OCI-LY1 (cell line): ENCODE data around the gene PARVG.

ENCODE experiments used
- H2AFZ ChIP-seq: fragments of 200-600 bp; sonication (generic), shearing (Covaris generic); 2 replicates; pipeline ENCODE4 v1.6.0; 2014; ENCODE audit warnings: antibody characterized with exemption, mild to moderate bottlenecking, low read length
- H3F3A ChIP-seq: fragments of 200-600 bp; sonication (generic), shearing (Covaris generic); 2 replicates; pipeline ENCODE4 v1.6.0; 2014; ENCODE audit warnings: mild to moderate bottlenecking, antibody characterized with exemption, low read length, moderate library complexity; ENCODE audit not compliant: insufficient read depth
- H3K27ac ChIP-seq: fragments of 200-600 bp; sonication (generic); 2 replicates; pipeline ENCODE4 v1.5.1; 2014; ENCODE audit warnings: low read length, mixed run types, mild to moderate bottlenecking, low read depth; ENCODE audit not compliant: poor library complexity, severe bottlenecking
- H3K27me3 ChIP-seq: fragments of 200-600 bp; sonication (generic); 2 replicates; pipeline ENCODE4 v1.6.0; 2014; ENCODE audit warnings: antibody characterized with exemption, mild to moderate bottlenecking, low read length, moderate library complexity; ENCODE audit not compliant: insufficient read depth
- H3K36me3 ChIP-seq: fragments of 200-600 bp; sonication (generic); 2 replicates; pipeline ENCODE4 v1.6.1; 2014; ENCODE audit warnings: mild to moderate bottlenecking, antibody characterized with exemption, low read length, moderate library complexity, mixed read lengths; ENCODE audit not compliant: insufficient read depth
- H3K4me1 ChIP-seq: fragments of 200-600 bp; sonication (generic); 2 replicates; pipeline ENCODE4 v1.5.1; 2014; ENCODE audit warnings: mild to moderate bottlenecking, low read length, moderate library complexity; ENCODE audit not compliant: insufficient read depth, severe bottlenecking
- H3K4me2 ChIP-seq: fragments of 200-600 bp; sonication (generic), shearing (Covaris generic); 2 replicates; pipeline ENCODE4 v1.6.1; 2014; ENCODE audit warnings: low read length
- H3K4me3 ChIP-seq: fragments of 200-600 bp; sonication (generic); 2 replicates; pipeline ENCODE4 v1.5.1; 2014; ENCODE audit warnings: low read length, low read depth, mild to moderate bottlenecking, mixed read lengths; ENCODE audit not compliant: poor library complexity, severe bottlenecking
- H3K79me2 ChIP-seq: fragments of 200-600 bp; shearing (Covaris generic); 2 replicates; pipeline ENCODE4 v1.6.1; 2016; ENCODE audit warnings: mixed run types, low read length, mixed read lengths; ENCODE audit not compliant: insufficient read depth
- H3K9ac ChIP-seq: fragments of 200-600 bp; sonication (generic), shearing (Covaris generic); 2 replicates; pipeline ENCODE4 v1.6.1; 2014; ENCODE audit warnings: mild to moderate bottlenecking, low read length, mixed read lengths
- H3K9me2 ChIP-seq: fragments of 200-600 bp; sonication (generic), shearing (Covaris generic); 2 replicates; pipeline ENCODE4 v1.6.1; 2014; ENCODE audit warnings: low read depth, mild to moderate bottlenecking, low read length, mixed read lengths
- H3K9me3 ChIP-seq: fragments of 200-600 bp; shearing (Covaris generic); 2 replicates; pipeline ENCODE4 v1.6.1; 2014; ENCODE audit warnings: low read length, mixed read lengths
- H4K20me1 ChIP-seq: fragments of 200-600 bp; sonication (generic), shearing (Covaris generic); 2 replicates; pipeline ENCODE4 v1.6.0; 2016; ENCODE audit warnings: mild to moderate bottlenecking, low read length; ENCODE audit not compliant: insufficient read depth
- EZH2 ChIP-seq: fragments of 200-600 bp; sonication (generic), shearing (Covaris generic); IDR thresholded peaks from 2 replicates; pipeline ENCODE4 v1.8.0; 2017; ENCODE audit warnings: borderline replicate concordance, mixed run types, mild to moderate bottlenecking, antibody characterized with exemption, low read length, moderate library complexity, mixed read lengths
- TF ChIP-seq, protein P1 (sequence below): fragments of 200-600 bp; sonication (generic), shearing (Covaris generic); IDR thresholded peaks from 2 replicates; pipeline ENCODE4 v1.5.1; 2017; ENCODE audit warnings: mild to moderate bottlenecking, antibody characterized with exemption, low read length, moderate library complexity, mixed read lengths

PARVG gene

DNA sequence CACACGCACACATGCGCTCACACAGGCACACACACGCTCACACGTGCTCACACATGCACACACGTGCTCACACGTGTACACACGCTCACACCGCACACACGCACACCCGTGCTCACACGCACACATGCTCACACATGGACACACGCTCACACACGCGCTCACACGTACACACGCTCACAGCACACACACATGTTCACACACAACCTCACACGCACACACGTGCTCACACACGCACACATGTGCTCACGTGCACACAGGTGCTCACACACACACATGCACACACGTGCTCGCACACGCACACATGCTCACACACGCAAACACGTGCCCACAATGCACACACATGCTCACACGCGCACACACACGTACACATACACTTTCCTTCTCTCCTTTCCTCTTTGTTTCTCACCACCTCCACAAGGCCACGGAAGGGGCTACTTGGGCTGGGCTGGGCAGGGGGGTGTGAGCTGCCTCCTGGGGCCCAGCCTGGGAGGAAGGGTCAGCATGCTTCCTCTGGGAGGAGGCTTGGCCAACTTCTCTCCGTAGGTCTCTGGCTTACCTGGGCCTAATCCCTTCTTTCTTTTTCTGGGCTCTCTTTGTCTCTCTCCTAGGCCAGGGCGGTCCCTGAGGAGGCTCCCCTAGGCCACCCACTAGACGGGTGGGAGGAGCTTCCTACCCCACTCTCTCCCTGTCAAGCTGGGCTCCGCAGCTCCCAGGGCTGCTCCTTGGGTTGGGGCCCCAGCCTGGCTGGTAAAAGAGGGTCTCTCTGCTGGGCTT lies 34.5 kb upstream of the PARVG start:
- no peaks in the 10 kb centered on the region for H3F3A ChIP-seq
- no peaks in the 10 kb centered on the region for H3K27me3 ChIP-seq
- no peaks in the 10 kb centered on the region for H3K4me1 ChIP-seq
- H3K9me3 ChIP-seq, result no peaks in the 10 kb centered on the region
- no peak overlapping the region for H3K4me3 ChIP-seq
- no peak overlapping the region for H2AFZ ChIP-seq
- TF ChIP-seq, protein P1, sequence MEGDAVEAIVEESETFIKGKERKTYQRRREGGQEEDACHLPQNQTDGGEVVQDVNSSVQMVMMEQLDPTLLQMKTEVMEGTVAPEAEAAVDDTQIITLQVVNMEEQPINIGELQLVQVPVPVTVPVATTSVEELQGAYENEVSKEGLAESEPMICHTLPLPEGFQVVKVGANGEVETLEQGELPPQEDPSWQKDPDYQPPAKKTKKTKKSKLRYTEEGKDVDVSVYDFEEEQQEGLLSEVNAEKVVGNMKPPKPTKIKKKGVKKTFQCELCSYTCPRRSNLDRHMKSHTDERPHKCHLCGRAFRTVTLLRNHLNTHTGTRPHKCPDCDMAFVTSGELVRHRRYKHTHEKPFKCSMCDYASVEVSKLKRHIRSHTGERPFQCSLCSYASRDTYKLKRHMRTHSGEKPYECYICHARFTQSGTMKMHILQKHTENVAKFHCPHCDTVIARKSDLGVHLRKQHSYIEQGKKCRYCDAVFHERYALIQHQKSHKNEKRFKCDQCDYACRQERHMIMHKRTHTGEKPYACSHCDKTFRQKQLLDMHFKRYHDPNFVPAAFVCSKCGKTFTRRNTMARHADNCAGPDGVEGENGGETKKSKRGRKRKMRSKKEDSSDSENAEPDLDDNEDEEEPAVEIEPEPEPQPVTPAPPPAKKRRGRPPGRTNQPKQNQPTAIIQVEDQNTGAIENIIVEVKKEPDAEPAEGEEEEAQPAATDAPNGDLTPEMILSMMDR, result no peak
- TF ChIP-seq EZH2, result no peak
- H3K79me2 ChIP-seq, result no peaks in the 10 kb centered on the region
- H4K20me1 ChIP-seq, result no peaks in the 10 kb centered on the region
- H3K36me3 ChIP-seq, result peaks cover 13% of the 10 kb centered on the region; the same call in 1 of the 2 replicates
- H3K4me2 ChIP-seq, result no peak overlapping the region
- no peaks in the 10 kb centered on the region for H3K9me2 ChIP-seq
- H3K27ac ChIP-seq, result no peak overlapping the region
- no peak overlapping the region for H3K9ac ChIP-seq

DNA sequence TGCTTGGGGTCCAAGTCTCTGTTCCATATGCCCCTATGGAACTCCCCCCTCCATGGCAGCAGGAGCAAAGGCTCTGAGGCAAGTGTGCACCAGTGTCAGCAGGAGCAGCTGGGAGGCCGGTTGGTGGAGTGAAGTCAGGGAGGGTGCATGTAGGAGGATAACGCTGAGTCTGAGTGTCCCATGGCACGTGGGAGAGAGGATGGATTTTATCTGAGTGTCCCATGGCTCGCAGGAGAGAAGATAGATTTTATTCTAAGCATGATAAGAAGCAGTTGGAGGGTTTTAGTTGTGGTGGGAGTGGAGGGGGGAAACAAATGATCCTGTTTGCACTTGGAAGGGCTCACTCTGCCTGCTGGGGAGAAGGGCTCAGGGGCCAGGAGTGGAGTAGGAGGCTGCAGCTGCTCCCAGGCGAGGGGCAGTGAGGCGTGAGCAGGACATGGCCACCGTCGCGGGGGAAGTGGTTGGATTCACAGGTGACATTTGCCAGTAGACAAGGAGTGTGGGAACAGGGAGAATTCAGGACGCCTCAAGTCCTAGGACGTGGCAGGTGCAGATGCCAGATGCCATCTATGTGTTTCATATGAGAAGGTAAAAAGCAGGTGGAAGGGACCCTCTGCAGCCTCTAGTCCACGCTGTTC lies 33.6 kb upstream of the PARVG start:
- Histone ChIP-seq H3K27ac (no peak overlapping the region), H3K9ac (no peak overlapping the region), H3K36me3 (peaks cover 20% of the 10 kb centered on the region; the same call in 1 of the 2 replicates), H3K4me3 (no peak overlapping the region), H3K79me2 (no peaks in the 10 kb centered on the region), H3K9me2 (no peaks in the 10 kb centered on the region), H3K4me2 (no peak overlapping the region), H3F3A (no peaks in the 10 kb centered on the region), H3K27me3 (no peaks in the 10 kb centered on the region), H3K4me1 (no peaks in the 10 kb centered on the region), H4K20me1 (no peaks in the 10 kb centered on the region), H3K9me3 (no peaks in the 10 kb centered on the region), H2AFZ (no peak overlapping the region)
- TF ChIP-seq, protein P1, result no peak
- no peak for TF ChIP-seq EZH2

DNA sequence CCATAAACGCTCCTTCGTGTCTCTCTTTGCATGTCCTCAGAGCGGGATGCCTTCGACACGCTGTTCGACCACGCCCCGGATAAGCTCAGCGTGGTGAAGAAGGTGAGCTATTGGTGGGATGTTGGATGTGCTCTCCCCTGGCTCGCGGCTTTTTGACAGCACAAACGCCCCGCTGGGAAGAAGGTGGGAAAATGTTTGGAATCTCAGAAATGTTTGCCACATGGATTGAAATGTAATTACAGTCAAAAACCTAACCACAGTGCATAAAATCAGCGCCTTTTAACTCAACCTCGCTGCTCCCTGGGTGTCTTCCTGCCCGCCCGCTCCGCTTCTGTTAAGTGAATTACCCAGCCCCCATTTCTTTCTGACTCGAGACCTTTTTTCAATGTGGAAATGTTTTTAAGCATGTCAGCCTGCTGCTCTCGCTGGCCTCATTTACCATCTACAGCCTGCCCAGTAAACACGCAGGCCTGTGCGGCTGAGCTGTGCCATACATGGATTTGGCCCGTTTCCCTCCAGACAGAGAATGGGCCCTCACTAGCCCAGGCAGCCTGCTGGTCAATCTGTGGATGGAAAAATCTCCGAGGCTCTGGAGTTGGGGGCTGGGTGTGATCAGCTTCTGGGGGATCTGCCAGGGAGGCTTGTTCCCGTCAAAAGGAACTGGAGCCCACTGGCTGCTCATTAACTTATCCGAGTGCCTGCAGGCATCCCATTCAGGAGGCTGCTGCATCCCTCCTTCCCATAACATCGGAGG lies 32.7 kb upstream of the PARVG start:
- H2AFZ ChIP-seq, result no peak overlapping the region
- no peaks in the 10 kb centered on the region for H3K9me2 ChIP-seq
- H3K4me3 ChIP-seq, result no peak overlapping the region
- no peaks in the 10 kb centered on the region for H3F3A ChIP-seq
- TF ChIP-seq, protein P1, result no peak
- no peak for TF ChIP-seq EZH2
- H3K27ac ChIP-seq, result no peak overlapping the region
- no peak overlapping the region for H3K9ac ChIP-seq
- no peaks in the 10 kb centered on the region for H3K27me3 ChIP-seq
- H3K79me2 ChIP-seq, result no peaks in the 10 kb centered on the region
- no peaks in the 10 kb centered on the region for H3K9me3 ChIP-seq
- no peaks in the 10 kb centered on the region for H3K4me1 ChIP-seq
- no peaks in the 10 kb centered on the region for H4K20me1 ChIP-seq
- H3K36me3 ChIP-seq, result peaks cover 20% of the 10 kb centered on the region; the same call in 1 of the 2 replicates
- no peak overlapping the region for H3K4me2 ChIP-seq
